HG02970 (cell line): ENCODE results near the gene NARF.
"Not testable (repeated sequence)": the region's sequence is repeated elsewhere in the genome, so short reads cannot be mapped to it uniquely, and the experiment has no call there.

ENCODE experiments used
- ATAC-seq: cut with Tn5 transposase; IDR thresholded peaks from one replicate; pipeline ENCODE4 v1.9.1; 2021; ENCODE audit warnings: mild to moderate bottlenecking, moderate library complexity, moderate number of reproducible peaks; ENCODE audit not compliant: unreplicated experiment, low FRiP score

Gene NARF

GRCh38 chr17:82445542-82445941 lies 13.0 kb upstream of the NARF start:
- ATAC-seq, result no peak

- no peak for ATAC-seq
Measured at GRCh38 chr17:82446124-82446523, 12.4 kb upstream of the NARF start.

- ATAC-seq, result no peak
Measured at GRCh38 chr17:82446649-82447048, 11.9 kb upstream of the NARF start.

- ATAC-seq, result no peak
Measured at GRCh38 chr17:82447876-82448275, 10.7 kb upstream of the NARF start.

GRCh38 chr17:82449131-82449882 lies 9.2 kb upstream of the NARF start:
- peak; percentile 52 for ATAC-seq

GRCh38 chr17:82449883-82450356 lies 8.6 kb upstream of the NARF start:
- no peak for ATAC-seq

- ATAC-seq, result peak; percentile 68
Measured at GRCh38 chr17:82450357-82451106, 8.0 kb upstream of the NARF start, which contains the start of gene CYBC1. CYBC1 (minus strand) TSS chr17:82450752; CDS start chr17:82449254, 1,498 bp downstream.

GRCh38 chr17:82452162-82452561 lies 6.4 kb upstream of the NARF start:
- ATAC-seq, result no peak

GRCh38 chr17:82453151-82453550 lies 5.4 kb upstream of the NARF start:
- ATAC-seq, result not testable (repeated sequence)

GRCh38 chr17:82453706-82454105 lies 4.8 kb upstream of the NARF start:
- not testable (repeated sequence) for ATAC-seq

GRCh38 chr17:82457073-82457928 lies 1.2 kb upstream of the NARF start:
- ATAC-seq, result no peak

GRCh38 chr17:82457929-82458178 lies 687 bp upstream of the NARF start:
- no peak for ATAC-seq

- ATAC-seq, result peak; percentile 25
Measured at GRCh38 chr17:82458885-82459424, 414 bp downstream of the NARF start.

- not testable (repeated sequence) for ATAC-seq
Measured at GRCh38 chr17:82459936-82460335, 1.4 kb downstream of the NARF start.

GRCh38 chr17:82461827-82462524 lies 3.4 kb downstream of the NARF start:
- ATAC-seq, result no peak

- no peak for ATAC-seq
Measured at GRCh38 chr17:82463391-82463790, 4.8 kb downstream of the NARF start.

GRCh38 chr17:82463925-82464566 lies 5.5 kb downstream of the NARF start:
- ATAC-seq, result no peak

- no peak for ATAC-seq
Measured at GRCh38 chr17:82464567-82464929, 6.0 kb downstream of the NARF start.

- ATAC-seq, result no peak
Measured at GRCh38 chr17:82465023-82465603, 6.6 kb downstream of the NARF start.
